CD14-positive monocyte (primary cell): Measurements from ENCODE around the gene ZDHHC11. TPM values are rescaled to one million over a fixed set of nuclear protein-coding genes. Genes with fewer than 3 reads are reported as not detected.

Experiments used
- DNase-seq, 3 donors: peaks; one replicate each; pipeline ENCODE4 v3.0.0-alpha.2; 2011 to 2022
- H2AFZ ChIP-seq: 2 replicates; pipeline ENCODE4 v1.6.0; 2012; ENCODE audit warnings: mild to moderate bottlenecking, low read depth, low read length, inconsistent platforms; ENCODE audit not compliant: insufficient read depth, poor library complexity, severe bottlenecking
- H3K27ac ChIP-seq, 2 donors: 1 replicate in 1 of 2; 2 replicates in 1 of 2; pipeline ENCODE4 v1.5.1; 2012 to 2013; ENCODE audit warnings: low read length in 2 of 2, control low read depth in 1 of 2, inconsistent platforms in 1 of 2, low read depth in 1 of 2, mild to moderate bottlenecking in 1 of 2
- H3K27me3 ChIP-seq, 2 donors: one replicate each; pipeline versions ENCODE4 v1.6.0 to v1.6.1; 2011 to 2013; ENCODE audit warnings: low read length in 2 of 2; ENCODE audit not compliant: control insufficient read depth in 2 of 2, insufficient read depth in 2 of 2
- H3K36me3 ChIP-seq, 2 donors: replicated peaks in 1 of 2; 1 replicate in 1 of 2; 2 replicates in 1 of 2; pipeline versions ENCODE4 v1.5.1 to v1.6.1; 2012 to 2013; ENCODE audit warnings: low read length in 2 of 2, control low read depth in 1 of 2, inconsistent platforms in 1 of 2, mild to moderate bottlenecking in 1 of 2; ENCODE audit not compliant: insufficient read depth in 2 of 2, control insufficient read depth in 1 of 2
- H3K4me1 ChIP-seq, 2 donors: 1 replicate in 1 of 2; 2 replicates in 1 of 2; pipeline versions ENCODE4 v1.5.1 to v1.6.1; 2012 to 2013; ENCODE audit warnings: low read length in 2 of 2, control low read depth in 1 of 2, inconsistent platforms in 1 of 2, mild to moderate bottlenecking in 1 of 2, moderate library complexity in 1 of 2; ENCODE audit not compliant: insufficient read depth in 2 of 2, control insufficient read depth in 1 of 2
- H3K4me2 ChIP-seq: replicated peaks from 2 replicates; pipeline ENCODE3; 2012; ENCODE audit warnings: low read length, moderate library complexity, mild to moderate bottlenecking; ENCODE audit not compliant: poor library complexity, severe bottlenecking; ENCODE audit errors: extremely low read depth
- H3K4me3 ChIP-seq, 3 experiments: fragments of 200-600 bp in 1 of 3; sonication (generic) in 1 of 3; replicated peaks in 1 of 3; 1 replicate in 2 of 3; 2 replicates in 1 of 3; pipeline ENCODE4 v1.5.1; 2011 to 2013; ENCODE audit warnings: low read length in 3 of 3, mild to moderate bottlenecking in 3 of 3, control low read depth in 2 of 3, low read depth in 2 of 3, inconsistent platforms in 1 of 3, moderate library complexity in 1 of 3
- H3K79me2 ChIP-seq: 2 replicates; pipeline ENCODE4 v1.6.0; 2012; ENCODE audit warnings: mild to moderate bottlenecking, control low read depth, inconsistent platforms, low read length, moderate library complexity; ENCODE audit not compliant: insufficient read depth
- H3K9ac ChIP-seq: 2 replicates; pipeline ENCODE4 v1.6.0; 2017; ENCODE audit warnings: low read length, mild to moderate bottlenecking; ENCODE audit not compliant: insufficient read depth, poor library complexity, severe bottlenecking
- H3K9me3 ChIP-seq, 2 donors: replicated peaks in 1 of 2; 1 replicate in 1 of 2; 2 replicates in 1 of 2; pipeline versions ENCODE4 v1.5.1 to v1.6.1; 2012 to 2013; ENCODE audit warnings: low read length in 2 of 2, control low read depth in 1 of 2; ENCODE audit not compliant: control insufficient read depth in 1 of 2, insufficient read depth in 1 of 2
- H4K20me1 ChIP-seq: 2 replicates; pipeline ENCODE4 v1.6.0; 2012; ENCODE audit warnings: mild to moderate bottlenecking, low read length, control low read depth, moderate library complexity; ENCODE audit not compliant: insufficient read depth
- H3K27ac Mint-ChIP-seq, 7 donors: one replicate each; pipeline ENCODE4 v1.8.0; 2020; ENCODE audit warnings: mild to moderate bottlenecking in 7 of 7, mixed read lengths in 7 of 7, moderate library complexity in 6 of 7, inconsistent platforms in 2 of 7
- H3K27me3 Mint-ChIP-seq, 3 donors: one replicate each; pipeline ENCODE4 v1.8.0; 2021 to 2022; ENCODE audit warnings: low read depth in 3 of 3, mild to moderate bottlenecking in 3 of 3, mixed read lengths in 3 of 3, moderate library complexity in 3 of 3, inconsistent platforms in 1 of 3
- H3K36me3 Mint-ChIP-seq, 2 donors: one replicate each; pipeline ENCODE4 v1.8.0; 2020; ENCODE audit warnings: mixed read lengths in 2 of 2, inconsistent platforms in 1 of 2, mild to moderate bottlenecking in 1 of 2
- H3K4me1 Mint-ChIP-seq: one replicate; pipeline ENCODE4 v1.8.0; 2020; ENCODE audit warnings: mild to moderate bottlenecking, mixed read lengths
- H3K4me3 Mint-ChIP-seq, 2 donors: one replicate each; pipeline ENCODE4 v1.8.0; 2020; ENCODE audit warnings: mild to moderate bottlenecking in 2 of 2, mixed read lengths in 2 of 2, moderate library complexity in 1 of 2
- H3K9me3 Mint-ChIP-seq, 7 donors: one replicate each; pipeline ENCODE4 v1.8.0; 2020 to 2022; ENCODE audit warnings: mixed read lengths in 7 of 7, mild to moderate bottlenecking in 6 of 7, moderate library complexity in 6 of 7, inconsistent platforms in 2 of 7
- WGBS: methylation state at CpG from one replicate; pipeline ENCODE4 v1.1.5; 2013; ENCODE audit warnings: missing lambda C conversion rate; ENCODE audit not compliant: insufficient coverage; 5-methylcytosine and 5-hydroxymethylcytosine counted together
- intact Hi-C, 2 donors: fragments of 100-400 bp; cut with micrococcal nuclease; formaldehyde crosslinking; loops; one replicate each; pipeline versions ENCODE4 v1.15.0 to v1.15.1; 2023
- polyA plus RNA-seq, 3 donors: library from polyadenylated mRNA; depleted of rRNA in 1 of 3; unstranded in 2 of 3; stranded (reverse) in 1 of 3; fragments of 300-500 nt in 2 of 3; fragments of >200 nt in 1 of 3; fragmentation: Illumina TruSeq in 2 of 3; gene quantifications; 1 replicate in 2 of 3; 2 replicates in 1 of 3; pipeline ENCODE4 v1.2.3, GENCODE V29; 2012 to 2021
- TF ChIP-seq, protein P1 (sequence below): fragments of 200-600 bp; IDR thresholded peaks from one replicate; pipeline ENCODE4 v1.8.0; 2022; ENCODE audit warnings: antibody characterized with exemption, mild to moderate bottlenecking

The ZDHHC11 gene
- polyA plus RNA-seq, 3 donors = 1.8 TPM; not detected in 2

DNA sequence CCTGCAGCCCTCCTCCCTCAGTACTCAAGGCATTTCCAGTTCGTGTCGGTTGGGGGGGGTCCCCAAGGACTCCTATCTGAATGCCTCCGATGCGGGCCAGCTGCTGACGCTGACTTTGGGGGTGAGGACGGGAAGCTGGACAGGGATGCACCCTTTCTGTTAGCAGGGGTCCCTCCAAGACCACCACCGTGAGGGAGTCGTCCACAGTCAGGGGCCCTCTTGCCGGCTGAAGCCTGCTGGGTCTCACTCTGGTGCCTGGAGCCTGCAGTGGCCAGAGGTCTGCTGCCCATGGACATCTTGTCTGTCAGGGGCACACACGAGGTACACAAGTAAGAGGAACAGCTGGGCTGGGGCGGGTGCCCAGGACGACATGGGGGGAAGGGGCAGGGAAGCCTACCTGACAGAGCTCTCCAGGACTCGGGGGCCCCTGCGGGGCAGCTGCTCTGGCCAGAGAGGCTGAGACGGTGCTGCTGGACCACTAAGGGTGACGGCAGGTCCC lies 9.1 kb upstream of the ZDHHC11 start:
- H3K27ac Mint-ChIP-seq = no peak overlapping the region
- Histone ChIP-seq H3K27ac (no peak overlapping the region), H3K9me3 (no peaks in the 10 kb centered on the region), H3K27me3 (no peaks in the 10 kb centered on the region), H2AFZ (no peak overlapping the region), H3K4me1 (no peaks in the 10 kb centered on the region), H3K4me2 (no peak overlapping the region), H3K79me2 (no peaks in the 10 kb centered on the region), H3K4me3 (no peak overlapping the region), H4K20me1 (no peaks in the 10 kb centered on the region), H3K9ac (no peak overlapping the region), H3K36me3 (peaks cover 23 to 26% of the 10 kb centered on the region in 2 donors)
- TF ChIP-seq, protein P1, sequence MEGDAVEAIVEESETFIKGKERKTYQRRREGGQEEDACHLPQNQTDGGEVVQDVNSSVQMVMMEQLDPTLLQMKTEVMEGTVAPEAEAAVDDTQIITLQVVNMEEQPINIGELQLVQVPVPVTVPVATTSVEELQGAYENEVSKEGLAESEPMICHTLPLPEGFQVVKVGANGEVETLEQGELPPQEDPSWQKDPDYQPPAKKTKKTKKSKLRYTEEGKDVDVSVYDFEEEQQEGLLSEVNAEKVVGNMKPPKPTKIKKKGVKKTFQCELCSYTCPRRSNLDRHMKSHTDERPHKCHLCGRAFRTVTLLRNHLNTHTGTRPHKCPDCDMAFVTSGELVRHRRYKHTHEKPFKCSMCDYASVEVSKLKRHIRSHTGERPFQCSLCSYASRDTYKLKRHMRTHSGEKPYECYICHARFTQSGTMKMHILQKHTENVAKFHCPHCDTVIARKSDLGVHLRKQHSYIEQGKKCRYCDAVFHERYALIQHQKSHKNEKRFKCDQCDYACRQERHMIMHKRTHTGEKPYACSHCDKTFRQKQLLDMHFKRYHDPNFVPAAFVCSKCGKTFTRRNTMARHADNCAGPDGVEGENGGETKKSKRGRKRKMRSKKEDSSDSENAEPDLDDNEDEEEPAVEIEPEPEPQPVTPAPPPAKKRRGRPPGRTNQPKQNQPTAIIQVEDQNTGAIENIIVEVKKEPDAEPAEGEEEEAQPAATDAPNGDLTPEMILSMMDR = no peak
- H3K4me3 Mint-ChIP-seq = no peak overlapping the region
- intact Hi-C loops = no loop called here
- no peaks in the 10 kb centered on the region for H3K27me3 Mint-ChIP-seq
- WGBS = 90% methylated on average over 16 of the region's 16 CpGs
- no peaks in the 10 kb centered on the region for H3K9me3 Mint-ChIP-seq
- no peaks in the 10 kb centered on the region for H3K4me1 Mint-ChIP-seq
- H3K36me3 Mint-ChIP-seq = peaks cover 28 to 29% of the 10 kb centered on the region in 2 donors
- no peak for DNase-seq

- H3K4me2 ChIP-seq = no peak overlapping the region
- H3K27ac Mint-ChIP-seq = peak overlapping the region in 1 of 7 donors; percentile 17
- no peaks in the 10 kb centered on the region for H4K20me1 ChIP-seq
- no peaks in the 10 kb centered on the region for H3K79me2 ChIP-seq
- H3K27me3 Mint-ChIP-seq = no peaks in the 10 kb centered on the region
- no peak overlapping the region for H3K4me3 Mint-ChIP-seq
- peaks cover 24 to 25% of the 10 kb centered on the region in 2 donors for H3K36me3 Mint-ChIP-seq
- H3K9me3 Mint-ChIP-seq = no peaks in the 10 kb centered on the region
- H3K36me3 ChIP-seq = peaks cover 18 to 21% of the 10 kb centered on the region in 2 donors
- H3K4me1 Mint-ChIP-seq = no peaks in the 10 kb centered on the region
- 94% methylated on average over 14 of the region's 16 CpGs for WGBS
- H2AFZ ChIP-seq = no peak overlapping the region
- TF ChIP-seq, protein P1 = no peak
- no peak for DNase-seq
- intact Hi-C loops = no loop called here
- no peak overlapping the region for H3K27ac ChIP-seq
- no peaks in the 10 kb centered on the region for H3K4me1 ChIP-seq
- H3K9me3 ChIP-seq = no peaks in the 10 kb centered on the region
- no peak overlapping the region for H3K9ac ChIP-seq
- H3K4me3 ChIP-seq = no peak overlapping the region
- no peaks in the 10 kb centered on the region for H3K27me3 ChIP-seq
Measured at GRCh38 chr5:859391-859790, 8.6 kb upstream of the ZDHHC11 start.
